AG04450 (cell line): ENCODE data around the gene GSE1. TPM values are rescaled to one million over a fixed set of nuclear protein-coding genes. Genes with fewer than 3 reads are reported as not detected.

ENCODE experiments used
- CTCF ChIA-PET: fragments of 300-600, 350-600 bp; formaldehyde crosslinking; extraction: SDS; loops from one replicate; lab custom pipeline; 2022; ENCODE audit warnings: antibody characterized with exemption, inconsistent platforms; lab: Charles Lee
- POLR2A ChIA-PET: fragments of 350-600 bp; formaldehyde crosslinking; extraction: SDS; loops from one replicate; lab custom pipeline; 2021; ENCODE audit warnings: antibody characterized with exemption, inconsistent platforms; lab: Yijun Ruan, JAX
- DNase-seq: peaks from one replicate; pipeline ENCODE4 v3.0.0-alpha.2; 2011; ENCODE audit warnings: low read depth, low spot score
- H3K27ac ChIP-seq: one replicate; pipeline ENCODE4 v1.5.1; 2012; ENCODE audit warnings: low read depth, low read length, control low read depth
- H3K27me3 ChIP-seq: one replicate; pipeline ENCODE4 v1.6.0; 2012; ENCODE audit warnings: low read length; ENCODE audit not compliant: control insufficient read depth, insufficient read depth
- H3K4me3 ChIP-seq: 2 replicates; pipeline ENCODE4 v1.5.1; 2011; ENCODE audit warnings: mild to moderate bottlenecking, low read depth, low read length, control low read depth
- H3K9me3 ChIP-seq: 2 replicates; pipeline ENCODE4 v1.5.1; 2012; ENCODE audit warnings: low read length; ENCODE audit not compliant: control insufficient read depth, insufficient read depth
- polyA plus RNA-seq: library from polyadenylated mRNA; depleted of rRNA; stranded (reverse); fragments of >200 nt; gene quantifications from 2 replicates; pipeline ENCODE4 v1.2.3, GENCODE V29; 2011
- TF ChIP-seq, protein P1 (sequence below): IDR thresholded peaks from 2 replicates; pipeline ENCODE4 v1.5.1; 2011; ENCODE audit warnings: low read depth, low read length, control low read depth, inconsistent platforms

GSE1 gene
- polyA plus RNA-seq, 1 experiment: 18.2 TPM

DNA sequence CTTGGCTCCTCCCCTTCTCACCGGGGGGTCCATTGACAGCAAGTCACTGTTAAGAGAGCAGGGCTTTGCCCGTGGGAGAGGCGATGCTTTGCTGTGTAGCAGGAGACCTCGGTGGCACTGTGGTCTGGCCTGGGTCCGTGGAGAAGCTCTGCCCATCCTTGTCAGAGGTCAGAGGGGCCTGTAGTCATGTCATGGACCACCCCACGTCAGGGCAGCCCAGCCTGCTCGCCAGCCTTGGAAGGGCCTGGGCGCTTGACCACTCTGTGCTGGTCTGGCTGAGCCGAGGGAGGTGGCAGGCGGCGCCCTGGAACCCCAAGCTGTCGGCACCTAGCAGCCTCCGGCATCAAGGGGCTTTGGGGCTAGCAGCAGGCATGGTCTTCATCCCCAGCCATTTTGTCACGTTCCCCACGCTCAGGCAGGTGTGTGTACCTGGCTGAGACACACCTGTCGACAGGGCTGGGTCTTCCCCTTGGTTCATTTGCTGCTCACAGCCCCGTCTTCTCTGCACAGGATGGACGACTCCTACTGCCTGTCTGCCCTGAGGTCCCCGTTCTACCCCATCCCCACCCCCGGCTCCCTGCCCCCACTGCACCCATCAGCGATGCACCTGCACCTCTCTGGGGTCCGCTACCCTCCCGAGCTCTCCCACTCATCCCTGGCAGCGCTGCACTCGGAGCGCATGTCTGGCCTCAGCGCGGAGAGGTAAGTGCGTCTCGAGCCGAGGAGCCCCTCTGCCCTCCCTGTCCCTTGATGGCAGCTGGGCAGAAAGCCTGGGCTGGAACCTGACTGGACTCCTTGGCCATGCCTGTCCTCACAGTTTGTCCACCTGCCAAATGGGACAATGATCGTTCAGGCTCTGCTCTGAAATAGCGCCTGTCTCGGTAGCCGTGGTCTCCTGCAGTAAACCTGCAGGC, 42.4 kb downstream of the GSE1 start:
- Histone ChIP-seq H3K27ac (no peak overlapping the region), H3K9me3 (no peaks in the 10 kb centered on the region; the same call in 1 of the 2 replicates), H3K4me3 (no peak overlapping the region), H3K27me3 (no peaks in the 10 kb centered on the region)
- no peak for DNase-seq
- ChIA-PET CTCF (interaction anchor here (0.7 kb wide), 1 partner anchor 27 kb away, joined by 5 read pairs; no protein-coding TSS in a partner anchor), POLR2A (no interaction called here)
- TF ChIP-seq, protein P1, sequence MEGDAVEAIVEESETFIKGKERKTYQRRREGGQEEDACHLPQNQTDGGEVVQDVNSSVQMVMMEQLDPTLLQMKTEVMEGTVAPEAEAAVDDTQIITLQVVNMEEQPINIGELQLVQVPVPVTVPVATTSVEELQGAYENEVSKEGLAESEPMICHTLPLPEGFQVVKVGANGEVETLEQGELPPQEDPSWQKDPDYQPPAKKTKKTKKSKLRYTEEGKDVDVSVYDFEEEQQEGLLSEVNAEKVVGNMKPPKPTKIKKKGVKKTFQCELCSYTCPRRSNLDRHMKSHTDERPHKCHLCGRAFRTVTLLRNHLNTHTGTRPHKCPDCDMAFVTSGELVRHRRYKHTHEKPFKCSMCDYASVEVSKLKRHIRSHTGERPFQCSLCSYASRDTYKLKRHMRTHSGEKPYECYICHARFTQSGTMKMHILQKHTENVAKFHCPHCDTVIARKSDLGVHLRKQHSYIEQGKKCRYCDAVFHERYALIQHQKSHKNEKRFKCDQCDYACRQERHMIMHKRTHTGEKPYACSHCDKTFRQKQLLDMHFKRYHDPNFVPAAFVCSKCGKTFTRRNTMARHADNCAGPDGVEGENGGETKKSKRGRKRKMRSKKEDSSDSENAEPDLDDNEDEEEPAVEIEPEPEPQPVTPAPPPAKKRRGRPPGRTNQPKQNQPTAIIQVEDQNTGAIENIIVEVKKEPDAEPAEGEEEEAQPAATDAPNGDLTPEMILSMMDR: no peak

DNA sequence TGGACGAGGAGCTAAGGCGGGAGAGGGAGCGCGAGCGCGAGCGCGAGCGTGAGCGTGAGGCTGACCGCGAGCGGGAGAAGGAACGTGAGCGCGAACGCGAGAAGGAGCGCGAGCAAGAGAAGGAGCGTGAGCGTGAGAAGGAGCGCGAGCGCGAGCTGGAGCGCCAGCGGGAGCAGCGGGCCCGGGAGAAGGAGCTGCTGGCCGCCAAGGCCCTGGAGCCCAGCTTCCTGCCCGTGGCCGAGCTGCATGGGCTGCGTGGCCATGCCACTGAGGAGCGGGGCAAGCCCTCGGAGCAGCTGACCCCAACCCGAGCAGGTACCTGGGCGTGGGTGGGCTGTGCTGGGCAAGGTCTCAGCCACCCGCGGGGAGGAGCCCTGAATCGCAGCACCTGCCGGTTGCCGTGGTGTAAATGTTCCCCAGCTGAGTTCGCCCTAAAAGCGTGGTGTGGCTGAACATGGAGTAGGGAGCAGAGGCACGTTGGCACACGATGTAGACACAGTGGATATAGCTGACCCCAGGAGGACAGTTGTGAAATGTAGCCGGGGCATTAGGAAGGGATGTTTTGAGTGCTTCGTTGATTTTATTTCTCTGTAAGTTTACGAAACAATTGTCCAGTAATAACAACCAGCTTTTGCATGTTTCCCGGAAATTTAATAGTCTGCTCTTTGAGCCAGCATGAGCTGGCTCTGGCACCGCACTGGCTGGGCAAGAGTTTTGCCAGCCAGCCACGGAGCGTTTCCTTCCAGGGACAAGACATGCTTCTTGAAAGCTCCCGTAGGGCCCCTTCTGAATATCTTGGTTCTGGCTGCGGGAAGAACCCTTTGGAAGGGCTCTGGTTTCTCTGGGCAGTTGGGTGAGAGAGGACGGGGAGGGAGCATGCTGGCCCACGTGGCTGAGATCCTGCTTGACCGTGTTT, 43.5 kb downstream of the GSE1 start:
- no peak overlapping the region for H3K4me3 ChIP-seq
- H3K27me3 ChIP-seq: no peaks in the 10 kb centered on the region
- H3K27ac ChIP-seq: no peak overlapping the region
- ChIA-PET POLR2A (no interaction called here), CTCF (interaction anchor here (1.7 kb wide), 2 partner anchors 40 to 60 kb away, joined by 4 to 9 read pairs; no protein-coding TSS in a partner anchor)
- H3K9me3 ChIP-seq: no peaks in the 10 kb centered on the region; the same call in 1 of the 2 replicates
- TF ChIP-seq, protein P1: no peak
- DNase-seq: no peak

DNA sequence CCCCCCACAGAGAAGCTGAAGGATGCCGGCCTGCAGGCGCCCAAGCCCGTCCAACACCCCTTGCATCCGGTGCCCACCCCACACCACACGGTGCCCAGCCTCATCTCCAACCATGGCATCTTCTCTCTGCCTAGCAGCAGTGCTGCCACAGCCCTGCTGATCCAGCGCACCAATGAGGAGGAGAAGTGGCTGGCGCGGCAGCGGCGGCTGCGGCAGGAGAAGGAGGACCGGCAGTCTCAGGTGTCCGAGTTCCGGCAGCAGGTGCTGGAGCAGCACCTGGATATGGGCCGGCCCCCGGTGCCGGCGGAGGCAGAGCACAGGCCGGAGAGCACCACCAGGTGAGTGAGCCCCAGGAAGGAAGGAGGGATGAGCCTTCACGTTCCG, 44.1 kb downstream of the GSE1 start:
- no peak for DNase-seq
- H3K27ac ChIP-seq: no peak overlapping the region
- ChIA-PET POLR2A (no interaction called here), CTCF (interaction anchor here (0.6 to 1.7 kb wide), 3 partner anchors 30 to 60 kb away, joined by 4 to 9 read pairs (median 9); no protein-coding TSS in a partner anchor)
- TF ChIP-seq, protein P1: no peak
- H3K4me3 ChIP-seq: no peak overlapping the region
- H3K9me3 ChIP-seq: no peaks in the 10 kb centered on the region; the same call in 1 of the 2 replicates
- H3K27me3 ChIP-seq: no peaks in the 10 kb centered on the region

DNA sequence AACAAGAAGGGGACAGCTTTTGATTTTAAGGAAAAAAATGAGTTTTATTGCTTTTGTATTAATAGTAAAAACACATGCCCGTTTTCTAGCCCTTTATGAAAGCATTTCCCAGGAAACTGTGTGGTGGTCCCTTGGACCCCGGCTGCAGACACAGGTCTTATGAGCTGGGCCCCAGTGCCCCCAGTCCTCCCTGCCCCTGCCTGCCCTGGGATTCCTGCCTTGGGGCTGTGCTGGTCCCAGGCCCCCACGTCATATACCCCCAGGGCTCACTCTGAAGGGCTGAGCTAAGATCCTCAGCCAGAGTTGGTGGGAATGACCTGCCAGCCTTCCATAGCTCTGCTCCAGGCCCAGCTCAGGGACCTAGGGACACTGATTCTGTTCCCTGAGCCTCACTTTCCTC, 44.9 kb downstream of the GSE1 start:
- CTCF ChIA-PET: interaction anchor here (0.6 to 1.7 kb wide), 3 partner anchors 30 to 59 kb away, joined by 4 to 9 read pairs (median 9); no protein-coding TSS in a partner anchor

More for the DNA sequence above, 44.9 kb downstream of the GSE1 start:
- Histone ChIP-seq H3K4me3 (no peak overlapping the region), H3K27ac (no peak overlapping the region), H3K27me3 (no peaks in the 10 kb centered on the region), H3K9me3 (no peaks in the 10 kb centered on the region; the same call in 1 of the 2 replicates)
- TF ChIP-seq, protein P1: no peak
- POLR2A ChIA-PET: no interaction called here
- DNase-seq: no peak
